Caco-2 (cell line): Measurements from ENCODE around the gene SART1. TPM values are rescaled to one million over a fixed set of nuclear protein-coding genes. Genes with fewer than 3 reads are reported as not detected.

Experiments used
- BruUV-seq: library from RNA; stranded (reverse); fragments of 400-500 nt; replicated peaks from 2 replicates; lab custom pipeline; 2021; lab: Mats Ljungman, UMichigan
- CTCF ChIA-PET: fragments of 300-600 bp; sonication (Branson Sonifier 250); formaldehyde crosslinking; loops from one replicate; lab custom pipeline; 2022; ENCODE audit warnings: antibody characterized with exemption; lab: Charles Lee
- POLR2A ChIA-PET: fragments of 300-600 bp; sonication (Branson Sonifier 250); formaldehyde crosslinking; loops from one replicate; lab custom pipeline; 2022; ENCODE audit warnings: antibody characterized with exemption; lab: Charles Lee
- DNase-seq, 2 experiments: peaks; one replicate each; pipeline versions ENCODE4 v3.0.0 to v3.0.0-alpha.2; 2020 to 2022
- H3K27me3 ChIP-seq: replicated peaks from 2 replicates; pipeline ENCODE4 v1.6.0; 2011; ENCODE audit warnings: low read length; ENCODE audit not compliant: control insufficient read depth, insufficient read depth
- H3K36me3 ChIP-seq: 2 replicates; pipeline ENCODE4 v1.5.1; 2011; ENCODE audit warnings: low read length; ENCODE audit not compliant: control insufficient read depth, insufficient read depth
- H3K4me1 ChIP-seq: fragments of 250-450 bp; sonication (Bioruptor Pico); 2 replicates; pipeline ENCODE4 v1.5.1; 2020; ENCODE audit warnings: mild to moderate bottlenecking
- H3K4me3 ChIP-seq: 2 replicates; pipeline ENCODE4 v1.5.1; 2011; ENCODE audit warnings: low read depth, mild to moderate bottlenecking, control low read depth, low read length
- H3K9me3 ChIP-seq: fragments of 250-450 bp; sonication (Bioruptor Pico); 2 replicates; pipeline ENCODE4 v1.5.1; 2020; ENCODE audit warnings: mild to moderate bottlenecking, moderate library complexity
- H3K27ac Mint-ChIP-seq: one replicate; pipeline ENCODE4 v1.8.0; 2022; ENCODE audit warnings: mixed read lengths; ENCODE audit not compliant: unreplicated experiment
- H3K27me3 Mint-ChIP-seq: one replicate; pipeline ENCODE4 v1.8.0; 2022; ENCODE audit warnings: mixed read lengths; ENCODE audit not compliant: insufficient read depth, unreplicated experiment
- H3K36me3 Mint-ChIP-seq: one replicate; pipeline ENCODE4 v1.8.0; 2022; ENCODE audit warnings: mild to moderate bottlenecking, mixed read lengths; ENCODE audit not compliant: insufficient read depth, unreplicated experiment
- H3K4me1 Mint-ChIP-seq: one replicate; pipeline ENCODE4 v1.8.0; 2022; ENCODE audit warnings: low read depth, mixed read lengths; ENCODE audit not compliant: unreplicated experiment
- H3K4me3 Mint-ChIP-seq: one replicate; pipeline ENCODE4 v1.8.0; 2022; ENCODE audit warnings: mild to moderate bottlenecking, moderate library complexity, mixed read lengths; ENCODE audit not compliant: unreplicated experiment
- H3K9me3 Mint-ChIP-seq: one replicate; pipeline ENCODE4 v1.8.0; 2022; ENCODE audit warnings: mixed read lengths; ENCODE audit not compliant: unreplicated experiment
- CTCF ChIP-seq, 2 experiments: fragments of 200-600 bp in 1 of 2; IDR thresholded peaks; 1 replicate in 1 of 2; 2 replicates in 1 of 2; pipeline versions ENCODE4 v1.5.1 to v1.8.0; 2011 to 2022; ENCODE audit warnings: antibody characterized with exemption in 1 of 2, control low read depth in 1 of 2, inconsistent platforms in 1 of 2, low read depth in 1 of 2, low read length in 1 of 2, mild to moderate bottlenecking in 1 of 2, moderate library complexity in 1 of 2; ENCODE audit not compliant: insufficient read depth in 1 of 2, severe bottlenecking in 1 of 2, unreplicated experiment in 1 of 2
- intact Hi-C: fragments of 100-400 bp; cut with micrococcal nuclease; formaldehyde crosslinking; loops from one replicate; pipeline ENCODE4 v1.10.0; 2022; ENCODE audit not compliant: unreplicated experiment
- total RNA-seq: library from RNA; stranded (reverse); gene quantifications from 2 replicates; pipeline ENCODE4 v1.2.3, GENCODE V29; 2022

Gene SART1
- total RNA-seq, 1 experiment from 2014 or later = 78.0 TPM

GRCh38 chr11:65941720-65942310 lies 19.7 kb upstream of the SART1 start:
- Histone ChIP-seq H3K36me3 (no peaks in the 10 kb centered on the region), H3K9me3 (no peaks in the 10 kb centered on the region), H3K27me3 (no peaks in the 10 kb centered on the region), H3K4me3 (no peak overlapping the region), H3K4me1 (no peaks in the 10 kb centered on the region)
- no peak for DNase-seq
- peaks cover 3% of the 10 kb centered on the region for H3K27me3 Mint-ChIP-seq
- CTCF ChIA-PET = interaction anchor here (1.8 kb wide), 1 partner anchor 54 kb away, joined by 3 read pairs; the partner anchor contains the start of gene FIBP
- intact Hi-C loops = no loop called here
- BruUV-seq = no TSS peak
- POLR2A ChIA-PET = no interaction called here
- no peak overlapping the region for H3K4me3 Mint-ChIP-seq
- no peaks in the 10 kb centered on the region for H3K9me3 Mint-ChIP-seq
- no peak overlapping the region for H3K27ac Mint-ChIP-seq
- TF ChIP-seq CTCF (IDR thresholded peaks at IDR 0.05; ENCODE audit: insufficient read depth in 1 of 2, low read depth in 1 of 2, low read length in 1 of 2, severe bottlenecking in 1 of 2, unreplicated experiment in 1 of 2) = no peak
- no peaks in the 10 kb centered on the region for H3K4me1 Mint-ChIP-seq
- no peaks in the 10 kb centered on the region for H3K36me3 Mint-ChIP-seq

- H3K36me3 Mint-ChIP-seq = no peaks in the 10 kb centered on the region
- no TSS peak for BruUV-seq
- intact Hi-C loops = no loop called here
- no peak for DNase-seq
- H3K4me1 Mint-ChIP-seq = no peaks in the 10 kb centered on the region
- no peak overlapping the region for H3K4me3 ChIP-seq
- TF ChIP-seq CTCF (IDR thresholded peaks at IDR 0.05; ENCODE audit: insufficient read depth in 1 of 2, low read depth in 1 of 2, low read length in 1 of 2, severe bottlenecking in 1 of 2, unreplicated experiment in 1 of 2) = no peak
- no peaks in the 10 kb centered on the region for H3K27me3 ChIP-seq
- no peaks in the 10 kb centered on the region for H3K9me3 Mint-ChIP-seq
- CTCF ChIA-PET = interaction anchor here (0.6 to 1.8 kb wide), 3 partner anchors 54 to 633 kb away, joined by 3 to 6 read pairs (median 3); partner anchors contain the start of gene FIBP
- no peaks in the 10 kb centered on the region for H3K9me3 ChIP-seq
- no peaks in the 10 kb centered on the region for H3K27me3 Mint-ChIP-seq
- POLR2A ChIA-PET = no interaction called here
- H3K4me3 Mint-ChIP-seq = no peak overlapping the region
- no peaks in the 10 kb centered on the region for H3K4me1 ChIP-seq
- no peaks in the 10 kb centered on the region for H3K36me3 ChIP-seq
- H3K27ac Mint-ChIP-seq = no peak overlapping the region
Measured at GRCh38 chr11:65942531-65942930, 19.0 kb upstream of the SART1 start.

- POLR2A ChIA-PET = no interaction called here
- no peaks in the 10 kb centered on the region for H3K9me3 Mint-ChIP-seq
- H3K4me1 Mint-ChIP-seq = no peaks in the 10 kb centered on the region
Measured at GRCh38 chr11:65944191-65944590, 17.3 kb upstream of the SART1 start.

More at GRCh38 chr11:65944191-65944590, 17.3 kb upstream of the SART1 start:
- BruUV-seq = no TSS peak
- Mint-ChIP-seq H3K27me3 (no peaks in the 10 kb centered on the region), H3K4me3 (no peak overlapping the region), H3K36me3 (no peaks in the 10 kb centered on the region), H3K27ac (no peak overlapping the region)
- no peak overlapping the region for H3K4me3 ChIP-seq
- H3K4me1 ChIP-seq = no peaks in the 10 kb centered on the region
- no peaks in the 10 kb centered on the region for H3K27me3 ChIP-seq
- CTCF ChIA-PET = no interaction called here
- H3K9me3 ChIP-seq = no peaks in the 10 kb centered on the region
- intact Hi-C loops = no loop called here
- H3K36me3 ChIP-seq = no peaks in the 10 kb centered on the region
- no peak for DNase-seq
- no peak for TF ChIP-seq CTCF (IDR thresholded peaks at IDR 0.05; ENCODE audit: insufficient read depth in 1 of 2, low read depth in 1 of 2, low read length in 1 of 2, severe bottlenecking in 1 of 2, unreplicated experiment in 1 of 2)
